GM19395 (cell line): ENCODE data around the gene ANKFY1.

ENCODE experiments used
- ATAC-seq: cut with Tn5 transposase; IDR thresholded peaks from one replicate; pipeline ENCODE4 v1.9.1; 2021; ENCODE audit warnings: mild to moderate bottlenecking, moderate library complexity; ENCODE audit not compliant: unreplicated experiment

ANKFY1 gene

DNA sequence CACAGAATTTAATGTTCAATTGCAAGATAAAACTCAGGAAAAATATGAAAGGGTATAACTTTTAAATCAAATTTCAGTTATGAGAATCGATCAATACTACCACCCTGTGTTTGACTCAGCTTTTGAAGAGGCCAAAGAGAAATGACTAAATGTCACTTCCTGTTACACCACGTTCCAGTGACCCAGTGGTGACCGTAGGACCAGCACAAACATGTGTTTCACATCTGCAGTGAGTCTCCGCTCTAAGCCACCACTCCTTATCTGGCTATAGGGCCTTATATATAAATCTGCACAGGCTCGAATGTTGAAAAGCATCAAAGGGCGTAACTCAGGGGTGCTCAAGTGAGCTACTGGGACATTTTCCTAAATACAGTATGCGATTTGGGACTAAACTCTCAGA, 84.7 kb downstream of the ANKFY1 start:
- ATAC-seq = no peak

GRCh38 chr17:4178651-4179050, 85.1 kb downstream of the ANKFY1 start:
- no peak for ATAC-seq

GRCh38 chr17:4177806-4178205, 86.0 kb downstream of the ANKFY1 start:
- no peak for ATAC-seq

GRCh38 chr17:4176808-4177472, 86.8 kb downstream of the ANKFY1 start:
- no peak for ATAC-seq

DNA sequence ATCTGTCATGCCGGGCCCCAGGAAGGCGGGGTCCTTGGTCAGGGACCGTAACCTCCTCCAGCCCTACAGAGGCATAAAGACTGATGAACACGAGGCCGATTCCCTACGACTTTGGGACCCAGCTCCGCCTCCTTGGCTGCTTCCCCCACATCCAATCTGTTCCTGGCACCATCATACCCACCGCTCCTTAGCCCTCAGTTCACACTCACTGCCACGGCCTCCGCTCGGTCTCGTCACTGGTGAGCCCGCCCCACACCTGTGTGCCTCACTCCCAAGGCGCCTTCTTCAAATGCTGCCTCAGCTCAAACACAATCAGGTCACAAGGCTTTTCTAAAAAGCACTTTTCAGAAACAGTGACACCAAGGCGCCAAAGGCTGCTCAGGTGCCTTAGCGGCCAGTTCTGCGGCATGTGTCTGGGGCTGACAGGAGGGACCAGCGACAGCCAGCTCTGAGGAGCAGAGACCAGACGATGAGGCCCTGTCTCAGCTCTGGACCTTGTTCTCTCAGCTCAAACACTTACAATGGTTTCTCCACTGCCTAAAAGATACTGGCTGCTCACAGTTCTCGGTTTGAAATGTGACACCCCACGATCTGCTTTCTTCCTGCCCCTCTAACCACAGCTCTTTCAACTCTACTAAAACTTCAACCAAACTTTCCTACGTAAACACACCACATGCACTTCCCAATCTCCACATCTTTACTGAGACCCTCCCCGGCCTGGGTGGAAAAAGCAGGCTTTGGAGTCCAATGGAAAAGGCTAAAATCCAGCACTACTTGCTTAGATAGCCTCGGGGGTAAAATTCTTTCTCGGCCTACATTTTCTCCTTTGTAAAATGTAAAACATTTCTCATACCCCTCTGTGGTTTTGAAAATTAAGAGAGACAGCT, 87.6 kb downstream of the ANKFY1 start:
- no peak for ATAC-seq

GRCh38 chr17:4174556-4174955, 89.2 kb downstream of the ANKFY1 start:
- ATAC-seq = no peak

DNA sequence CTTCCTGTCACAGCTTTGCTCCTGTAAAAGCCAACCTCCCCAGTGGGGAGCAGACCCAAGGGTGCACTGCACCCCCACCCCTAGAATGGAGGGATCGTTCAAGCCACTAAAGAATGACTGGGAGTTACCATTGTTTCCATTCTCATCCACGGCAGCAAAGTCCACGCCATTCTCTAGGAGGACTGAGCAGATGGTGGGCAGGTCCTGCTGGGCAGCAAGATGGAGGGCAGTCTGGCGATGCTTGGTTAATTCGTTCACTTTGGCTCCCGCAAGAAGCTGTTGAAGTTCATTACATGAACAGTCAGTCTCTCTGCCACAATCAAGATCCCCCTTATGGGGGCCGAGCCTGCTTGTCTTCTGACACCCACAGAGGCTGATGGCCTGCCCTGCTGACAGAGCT, 90.0 kb downstream of the ANKFY1 start:
- no peak for ATAC-seq

DNA sequence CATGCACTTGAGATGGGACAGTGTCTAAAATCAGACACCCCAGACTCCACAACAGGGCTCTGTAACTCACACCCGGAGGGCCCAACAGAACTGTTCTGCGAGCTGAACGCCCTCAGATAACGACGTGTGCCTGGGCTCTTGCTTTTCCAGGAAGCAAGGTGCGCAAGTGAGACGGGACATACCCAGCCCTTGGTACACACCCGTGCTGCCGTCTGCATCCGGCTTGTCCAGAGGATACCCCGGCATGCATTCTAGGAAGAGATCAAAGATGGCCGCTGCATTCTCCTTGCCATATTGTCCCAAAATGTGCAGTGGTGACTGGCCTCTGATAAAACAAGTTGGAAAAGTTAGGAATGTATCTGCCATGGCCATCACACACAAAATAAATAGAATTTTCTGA, 91.4 kb downstream of the ANKFY1 start:
- no peak for ATAC-seq

GRCh38 chr17:4170639-4171280, 93.0 kb downstream of the ANKFY1 start:
- ATAC-seq = no peak

- ATAC-seq = no peak
These were observed 96.0 kb downstream of the ANKFY1 start for GRCh38 chr17:4167786-4168185.

- ATAC-seq = no peak
These were observed 97.4 kb downstream of the ANKFY1 start for GRCh38 chr17:4166419-4166818.

GRCh38 chr17:4165301-4166010, 98.3 kb downstream of the ANKFY1 start:
- no peak for ATAC-seq

GRCh38 chr17:4163951-4164350, 99.8 kb downstream of the ANKFY1 start:
- no peak for ATAC-seq

- ATAC-seq = no peak
These were observed 100.9 kb downstream of the ANKFY1 start for GRCh38 chr17:4162775-4163466.

- ATAC-seq = no peak
These were observed 101.5 kb downstream of the ANKFY1 start for GRCh38 chr17:4162321-4162720.

GRCh38 chr17:4161967-4162305, 101.8 kb downstream of the ANKFY1 start:
- no peak for ATAC-seq

DNA sequence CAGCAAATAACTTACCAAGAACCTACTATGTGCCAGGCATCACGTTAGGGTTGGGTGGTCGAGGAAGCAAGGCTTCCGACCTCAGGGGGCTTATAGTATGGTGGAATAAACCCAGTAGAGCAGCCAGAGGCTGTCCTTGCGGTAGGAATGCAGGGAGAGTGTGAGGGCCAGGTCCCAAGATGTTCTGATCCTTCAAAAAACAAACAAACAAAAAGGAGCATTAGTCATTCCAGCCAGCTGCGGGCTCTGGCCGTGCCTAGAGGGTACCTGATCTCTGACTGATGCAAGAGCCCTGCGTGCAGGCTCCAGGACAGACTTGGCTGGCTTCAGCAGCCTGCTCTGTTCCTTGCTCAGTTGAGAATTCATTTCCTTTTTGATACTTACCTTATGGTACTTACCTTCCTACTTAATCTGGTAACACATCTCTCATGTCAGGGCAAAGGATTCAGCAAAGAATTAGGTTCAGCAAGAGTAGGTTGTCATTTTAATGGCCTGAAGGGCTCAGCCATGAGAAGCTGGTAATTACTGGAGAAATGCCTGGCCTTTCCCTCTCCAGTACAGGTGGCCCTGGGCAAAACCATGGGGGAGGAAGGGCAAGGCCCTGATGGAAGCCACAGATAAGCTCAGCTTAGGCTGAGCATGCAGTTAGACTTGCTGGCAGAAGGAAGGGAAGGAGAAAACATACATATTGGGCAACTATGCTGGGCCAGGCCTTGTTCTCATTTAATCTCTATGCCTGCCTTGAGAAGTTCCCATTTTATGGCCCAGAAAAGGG, 102.4 kb downstream of the ANKFY1 start:
- ATAC-seq = no peak

DNA sequence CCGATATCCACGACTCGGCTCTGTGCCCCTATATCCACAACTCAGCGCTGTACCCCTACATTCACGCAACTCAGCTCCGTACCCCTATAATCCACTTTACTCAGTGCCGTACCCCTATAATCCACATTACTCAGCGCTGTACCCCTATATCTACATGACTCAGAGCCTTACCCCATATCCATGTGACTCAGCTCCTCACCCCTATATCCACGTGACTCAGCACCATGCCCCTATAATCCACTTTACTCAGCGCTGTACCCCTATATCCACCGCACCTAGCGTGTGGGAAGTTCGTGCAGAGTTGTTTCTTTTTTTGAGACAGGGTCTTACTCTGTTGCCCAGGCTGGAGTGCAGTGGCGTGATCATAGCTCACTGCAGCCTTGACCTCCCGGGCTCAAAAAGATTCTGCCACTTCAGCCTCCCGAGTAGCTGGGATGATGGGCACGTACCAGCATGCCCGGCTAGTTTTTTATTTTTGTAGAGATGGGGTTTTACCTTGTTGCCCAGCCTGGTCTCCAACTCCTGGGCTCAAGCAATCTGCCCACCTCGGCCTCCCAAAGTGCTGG, 103.4 kb downstream of the ANKFY1 start:
- ATAC-seq = no peak

- ATAC-seq = no peak
These were observed 104.0 kb downstream of the ANKFY1 start for GRCh38 chr17:4159761-4160160.
